T-helper 2 cell treated with Interferon-gamma antibody and Interleukin-4, amounts not matched to agents 5 μg/mL and 100 μg/mL, for 36 hours (primary cell): ENCODE data around the gene RAMACL.

Source experiments
- DNase-seq: peaks from one replicate; pipeline ENCODE4 v3.0.0; 2021; ENCODE audit warnings: low spot score
- H3K27ac Mint-ChIP-seq: one replicate; pipeline ENCODE4 v1.8.0; 2021; ENCODE audit warnings: mild to moderate bottlenecking, mixed read lengths
- H3K27me3 Mint-ChIP-seq: one replicate; pipeline ENCODE4 v1.8.0; 2021; ENCODE audit warnings: low read depth, mixed read lengths
- H3K36me3 Mint-ChIP-seq: one replicate; pipeline ENCODE4 v1.8.0; 2021; ENCODE audit warnings: low read depth, mixed read lengths
- H3K4me1 Mint-ChIP-seq: one replicate; pipeline ENCODE4 v1.8.0; 2021; ENCODE audit warnings: low read depth, mixed read lengths
- H3K4me3 Mint-ChIP-seq: one replicate; pipeline ENCODE4 v1.8.0; 2022; ENCODE audit warnings: mild to moderate bottlenecking, moderate library complexity, mixed read lengths
- H3K9me3 Mint-ChIP-seq: one replicate; pipeline ENCODE4 v1.8.0; 2021; ENCODE audit warnings: mixed read lengths

Gene RAMACL

GRCh38 chr6:166566026-166567011 lies 20.2 kb downstream of the RAMACL start:
- Mint-ChIP-seq H3K27ac (no peak overlapping the region), H3K4me1 (no peaks in the 10 kb centered on the region), H3K36me3 (no peaks in the 10 kb centered on the region), H3K27me3 (no peaks in the 10 kb centered on the region), H3K4me3 (no peak overlapping the region), H3K9me3 (no peaks in the 10 kb centered on the region)
- DNase-seq, result no peak

GRCh38 chr6:166565084-166565967 lies 21.2 kb downstream of the RAMACL start:
- no peak overlapping the region for H3K4me3 Mint-ChIP-seq
- H3K36me3 Mint-ChIP-seq, result no peaks in the 10 kb centered on the region
- no peaks in the 10 kb centered on the region for H3K27me3 Mint-ChIP-seq
- no peaks in the 10 kb centered on the region for H3K4me1 Mint-ChIP-seq
- no peaks in the 10 kb centered on the region for H3K9me3 Mint-ChIP-seq
- no peak overlapping the region for H3K27ac Mint-ChIP-seq
- no peak for DNase-seq

GRCh38 chr6:166563805-166564204 lies 22.7 kb downstream of the RAMACL start:
- no peak overlapping the region for H3K27ac Mint-ChIP-seq
- DNase-seq, result no peak
- no peaks in the 10 kb centered on the region for H3K36me3 Mint-ChIP-seq
- no peak overlapping the region for H3K4me3 Mint-ChIP-seq
- H3K27me3 Mint-ChIP-seq, result no peaks in the 10 kb centered on the region
- no peaks in the 10 kb centered on the region for H3K4me1 Mint-ChIP-seq
- peaks cover 4% of the 10 kb centered on the region for H3K9me3 Mint-ChIP-seq

- Mint-ChIP-seq H3K36me3 (no peaks in the 10 kb centered on the region), H3K27me3 (no peaks in the 10 kb centered on the region), H3K9me3 (peaks cover 4% of the 10 kb centered on the region), H3K4me1 (no peaks in the 10 kb centered on the region), H3K27ac (no peak overlapping the region), H3K4me3 (no peak overlapping the region)
- no peak for DNase-seq
Measured at GRCh38 chr6:166563200-166563599, 23.3 kb downstream of the RAMACL start.

GRCh38 chr6:166562726-166563125 lies 23.8 kb downstream of the RAMACL start:
- Mint-ChIP-seq H3K4me3 (no peak overlapping the region), H3K9me3 (peaks cover 4% of the 10 kb centered on the region), H3K4me1 (no peaks in the 10 kb centered on the region), H3K27me3 (no peaks in the 10 kb centered on the region), H3K36me3 (no peaks in the 10 kb centered on the region), H3K27ac (no peak overlapping the region)
- no peak for DNase-seq

GRCh38 chr6:166561771-166562359 lies 24.6 kb downstream of the RAMACL start:
- Mint-ChIP-seq H3K4me1 (peaks cover 4% of the 10 kb centered on the region), H3K27me3 (peaks cover 4% of the 10 kb centered on the region), H3K4me3 (no peak overlapping the region), H3K36me3 (no peaks in the 10 kb centered on the region), H3K27ac (no peak overlapping the region), H3K9me3 (peaks cover 4% of the 10 kb centered on the region)
- DNase-seq, result no peak

- no peak overlapping the region for H3K4me3 Mint-ChIP-seq
- DNase-seq, result no peak
- H3K4me1 Mint-ChIP-seq, result peaks cover 4% of the 10 kb centered on the region
- peaks cover 4% of the 10 kb centered on the region for H3K9me3 Mint-ChIP-seq
- no peak overlapping the region for H3K27ac Mint-ChIP-seq
- H3K27me3 Mint-ChIP-seq, result peaks cover 4% of the 10 kb centered on the region
- no peaks in the 10 kb centered on the region for H3K36me3 Mint-ChIP-seq
Measured at GRCh38 chr6:166560222-166560621, 26.3 kb downstream of the RAMACL start.

- DNase-seq, result no peak
- no peak overlapping the region for H3K4me3 Mint-ChIP-seq
- peaks cover 4% of the 10 kb centered on the region for H3K27me3 Mint-ChIP-seq
- peaks cover 4% of the 10 kb centered on the region for H3K4me1 Mint-ChIP-seq
- no peaks in the 10 kb centered on the region for H3K36me3 Mint-ChIP-seq
- H3K27ac Mint-ChIP-seq, result no peak overlapping the region
- H3K9me3 Mint-ChIP-seq, result peaks cover 4% of the 10 kb centered on the region
Measured at GRCh38 chr6:166559662-166560061, 26.8 kb downstream of the RAMACL start.

GRCh38 chr6:166559211-166559610 lies 27.3 kb downstream of the RAMACL start:
- H3K36me3 Mint-ChIP-seq, result no peaks in the 10 kb centered on the region
- peaks cover 4% of the 10 kb centered on the region for H3K9me3 Mint-ChIP-seq
- H3K27me3 Mint-ChIP-seq, result peaks cover 4% of the 10 kb centered on the region
- no peak overlapping the region for H3K27ac Mint-ChIP-seq
- peaks cover 4% of the 10 kb centered on the region for H3K4me1 Mint-ChIP-seq
- no peak overlapping the region for H3K4me3 Mint-ChIP-seq
- no peak for DNase-seq

GRCh38 chr6:166558156-166559005 lies 28.1 kb downstream of the RAMACL start:
- Mint-ChIP-seq H3K27ac (no peak overlapping the region), H3K27me3 (peaks cover 4% of the 10 kb centered on the region), H3K4me3 (no peak overlapping the region), H3K9me3 (peaks cover 4% of the 10 kb centered on the region), H3K4me1 (peaks cover 4% of the 10 kb centered on the region), H3K36me3 (no peaks in the 10 kb centered on the region)
- DNase-seq, result no peak

GRCh38 chr6:166556863-166557322 lies 29.6 kb downstream of the RAMACL start:
- Mint-ChIP-seq H3K9me3 (peaks cover 4% of the 10 kb centered on the region), H3K27me3 (peaks cover 4% of the 10 kb centered on the region), H3K36me3 (no peaks in the 10 kb centered on the region), H3K4me3 (no peak overlapping the region), H3K4me1 (peaks cover 4% of the 10 kb centered on the region), H3K27ac (no peak overlapping the region)
- no peak for DNase-seq

- H3K36me3 Mint-ChIP-seq, result no peaks in the 10 kb centered on the region
- peaks cover 4% of the 10 kb centered on the region for H3K9me3 Mint-ChIP-seq
- H3K27me3 Mint-ChIP-seq, result peaks cover 4% of the 10 kb centered on the region
- H3K4me1 Mint-ChIP-seq, result peaks cover 4% of the 10 kb centered on the region
- no peak overlapping the region for H3K27ac Mint-ChIP-seq
- DNase-seq, result no peak
- H3K4me3 Mint-ChIP-seq, result no peak overlapping the region
Measured at GRCh38 chr6:166556336-166556735, 30.1 kb downstream of the RAMACL start.

- no peak overlapping the region for H3K27ac Mint-ChIP-seq
- H3K27me3 Mint-ChIP-seq, result peaks cover 4% of the 10 kb centered on the region
- no peaks in the 10 kb centered on the region for H3K36me3 Mint-ChIP-seq
- H3K4me3 Mint-ChIP-seq, result no peak overlapping the region
- H3K9me3 Mint-ChIP-seq, result peaks cover 4% of the 10 kb centered on the region
- H3K4me1 Mint-ChIP-seq, result peaks cover 4% of the 10 kb centered on the region
- DNase-seq, result no peak
Measured at GRCh38 chr6:166555086-166555485, 31.4 kb downstream of the RAMACL start.
